ENCODE measurements around the gene MBD6. TPM values are rescaled to one million over a fixed set of nuclear protein-coding genes. Genes with fewer than 3 reads are reported as not detected.

MBD6 gene
- total and polyA plus RNA-seq, 2 of the 4 experiments (the other 2 are of a cell fraction), result 0.90 to 9.3 TPM

GRCh38 chr12:57514720-57515407 is 7.8 kb upstream of the MBD6 start:
- ChIA-PET POLR2A (ENCODE audit: unreplicated experiment) (no interaction called here), CTCF (interaction anchor here (0.5 kb wide), 1 partner anchor 118 kb away, joined by 3 read pairs; the partner anchor contains the start of gene B4GALNT1)
- Histone ChIP-seq H4K8ac (ENCODE audit: low read depth in 2 of 2, low read length in 2 of 2) (no peak overlapping the region; a peak in 1 of 4 replicates), H4K5ac (ENCODE audit: low read depth, low read length) (no peak overlapping the region), H2BK5ac (ENCODE audit: low read depth, low read length, poor library complexity, severe bottlenecking) (no peak overlapping the region), H4K91ac (ENCODE audit: insufficient read depth, low read depth, low read length) (no peak overlapping the region), H3K27me3 (ENCODE audit: control insufficient read depth, insufficient read depth, low read length) (no peaks in the 10 kb centered on the region), H3K9me3 (ENCODE audit: control insufficient read depth, insufficient read depth, low read length) (no peaks in the 10 kb centered on the region), H3K9me1 (ENCODE audit: insufficient read depth, low read length) (peaks cover 3% of the 10 kb centered on the region; the same call in 1 of the 2 replicates), H3K9ac (ENCODE audit: low read depth, low read length) (no peak overlapping the region), H2AFZ (replicated peaks; ENCODE audit: low read length, poor library complexity) (no peak overlapping the region), H2AK5ac (ENCODE audit: low read depth, low read length) (no peak overlapping the region), H2BK120ac (ENCODE audit: low read depth, low read length) (no peak overlapping the region), H3K23ac (ENCODE audit: low read depth, low read length) (no peak overlapping the region), H3K18ac (ENCODE audit: low read depth, low read length) (no peak overlapping the region), H3K4ac (ENCODE audit: low read depth, low read length) (no peak overlapping the region), H3K14ac (replicated peaks; ENCODE audit: low read depth, low read length) (no peak overlapping the region), H3K27ac (ENCODE audit: insufficient read depth, low read length) (no peak overlapping the region), H2AK9ac (replicated peaks; ENCODE audit: low read depth, low read length, poor library complexity) (no peak overlapping the region), H3K56ac (ENCODE audit: extremely low read depth, insufficient read depth, low read length) (no peak overlapping the region), H3K4me1 (ENCODE audit: control insufficient read depth, insufficient read depth, low read length) (no peaks in the 10 kb centered on the region; the same call in 1 of the 2 replicates), H3K4me3 (ENCODE audit: insufficient read depth, low read depth, low read length) (no peak overlapping the region), H4K20me1 (ENCODE audit: insufficient read depth, low read length) (peaks cover 93% of the 10 kb centered on the region), H2BK20ac (ENCODE audit: low read depth, low read length) (no peak overlapping the region), H2BK15ac (ENCODE audit: low read depth, low read length) (no peak overlapping the region), H3K79me1 (ENCODE audit: low read depth in 1 of 2, low read length in 2 of 2) (peaks cover 22 to 79% of the 10 kb centered on the region in 2 experiments), H3K36me3 (ENCODE audit: control insufficient read depth, insufficient read depth, low read length) (peaks cover 77% of the 10 kb centered on the region), H3K4me2 (ENCODE audit: low read depth, low read length) (no peak overlapping the region)
- BruUV-seq (replicated peaks), result no TSS peak
- 81% methylated on average over 3 of the region's 9 CpGs; no CpG with 5 or more reads in 1 of the 2 experiments for WGBS, 2 experiments (ENCODE audit: extremely low coverage in 2 of 2, insufficient read length in 1 of 2)
- ATAC-seq (ENCODE audit: low read depth) (no peak), DNase-seq (no peak)
- intact Hi-C loops (cut with micrococcal nuclease), result no loop called here
- dilution Hi-C loops (cut with HindIII; ENCODE audit: low sequenced_read_pairs, unreplicated experiment), result no loop called here
- in situ Hi-C loops (cut with MboI; ENCODE audit: low sequenced_read_pairs), result no loop called here
- TF ChIP-seq RCOR1 (IDR thresholded peaks at IDR 0.05; ENCODE audit: insufficient replicate concordance, low read length) (no peak), USF2 (IDR thresholded peaks at IDR 0.05; ENCODE audit: low read depth, low read length) (no peak), POLR2A (IDR thresholded peaks at IDR 0.05; ENCODE audit: low read depth, low read length) (no peak)
